ENCODE measurements around the gene KMT2C. TPM values are rescaled to one million over a fixed set of nuclear protein-coding genes. Genes with fewer than 3 reads are reported as not detected.

Gene KMT2C
- total RNA-seq, 2 donors from 2014 or later, result 70.0 to 110 TPM

DNA sequence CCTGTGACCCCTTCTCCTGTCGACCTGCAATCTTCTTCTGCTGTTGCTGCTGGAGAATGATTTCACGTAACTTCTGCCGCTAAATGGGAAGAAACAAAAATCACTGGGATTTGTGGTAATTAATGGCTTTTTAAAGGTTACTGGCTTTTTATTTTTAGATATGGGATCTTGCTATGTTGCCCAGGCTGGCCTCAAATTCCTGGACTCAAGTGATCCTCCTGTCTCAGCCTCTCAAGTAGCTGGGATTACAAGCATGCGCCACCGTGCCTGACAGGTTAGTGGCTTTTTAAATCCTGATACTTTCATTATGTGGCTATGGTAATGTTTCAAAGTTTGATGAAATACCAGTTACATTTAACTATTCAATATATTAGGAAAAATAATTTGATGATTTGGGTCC, 255.8 kb downstream of the KMT2C start:
- no peak overlapping the region for H3K27ac ChIP-seq
- H3K9me3 ChIP-seq, result no peaks in the 10 kb centered on the region
- ATAC-seq (ENCODE audit: insufficient number of reproducible peaks, low FRiP score, low read depth), result no peak
- H3K4me1 ChIP-seq (ENCODE audit: control insufficient read depth in 1 of 2, low read depth in 2 of 2), result no peaks in the 10 kb centered on the region
- no peak for DNase-seq (ENCODE audit: low spot score)
- no peaks in the 10 kb centered on the region for H3K27me3 ChIP-seq (replicated peaks; ENCODE audit: insufficient read depth)
- H3K4me3 ChIP-seq, result no peak overlapping the region
- peaks cover 53% of the 10 kb centered on the region for H3K36me3 ChIP-seq
- TF ChIP-seq CTCF (IDR thresholded peaks at IDR 0.05), result no peak

- no peaks in the 10 kb centered on the region for H3K27me3 ChIP-seq (replicated peaks; ENCODE audit: insufficient read depth)
- no peaks in the 10 kb centered on the region for H3K4me1 ChIP-seq (ENCODE audit: control insufficient read depth in 1 of 2, low read depth in 2 of 2)
- DNase-seq (ENCODE audit: low spot score), result no peak
- ATAC-seq (ENCODE audit: insufficient number of reproducible peaks, low FRiP score, low read depth), result no peak
- peaks cover 53% of the 10 kb centered on the region for H3K36me3 ChIP-seq
- no peaks in the 10 kb centered on the region for H3K9me3 ChIP-seq
- no peak overlapping the region for H3K27ac ChIP-seq
- no peak for TF ChIP-seq CTCF (IDR thresholded peaks at IDR 0.05)
- no peak overlapping the region for H3K4me3 ChIP-seq
These were observed 257.3 kb downstream of the KMT2C start for GRCh38 chr7:152178405-152179058.

GRCh38 chr7:152177681-152178404, 258.0 kb downstream of the KMT2C start:
- Histone ChIP-seq H3K27ac (no peak overlapping the region), H3K9me3 (no peaks in the 10 kb centered on the region), H3K36me3 (peaks cover 51% of the 10 kb centered on the region), H3K27me3 (replicated peaks; ENCODE audit: insufficient read depth) (no peaks in the 10 kb centered on the region), H3K4me3 (no peak overlapping the region), H3K4me1 (ENCODE audit: control insufficient read depth in 1 of 2, low read depth in 2 of 2) (no peaks in the 10 kb centered on the region)
- ATAC-seq (ENCODE audit: insufficient number of reproducible peaks, low FRiP score, low read depth) (no peak), DNase-seq (ENCODE audit: low spot score) (no peak)
- no peak for TF ChIP-seq CTCF (IDR thresholded peaks at IDR 0.05)

- no peak overlapping the region for H3K27ac ChIP-seq
- no peak overlapping the region for H3K4me3 ChIP-seq
- H3K4me1 ChIP-seq (ENCODE audit: control insufficient read depth in 1 of 2, low read depth in 2 of 2), result no peaks in the 10 kb centered on the region
- peaks cover 44% of the 10 kb centered on the region for H3K36me3 ChIP-seq
- TF ChIP-seq CTCF (IDR thresholded peaks at IDR 0.05), result no peak
- no peak for ATAC-seq (ENCODE audit: insufficient number of reproducible peaks, low FRiP score, low read depth)
- DNase-seq (ENCODE audit: low spot score), result no peak
- H3K9me3 ChIP-seq, result no peaks in the 10 kb centered on the region
- H3K27me3 ChIP-seq (replicated peaks; ENCODE audit: insufficient read depth), result no peaks in the 10 kb centered on the region
These were observed 259.0 kb downstream of the KMT2C start for GRCh38 chr7:152176797-152177196.

GRCh38 chr7:152173372-152174070, 262.3 kb downstream of the KMT2C start:
- no peak overlapping the region for H3K4me3 ChIP-seq
- ATAC-seq (ENCODE audit: insufficient number of reproducible peaks, low FRiP score, low read depth) (no peak), DNase-seq (ENCODE audit: low spot score) (no peak)
- H3K27me3 ChIP-seq (replicated peaks; ENCODE audit: insufficient read depth), result no peaks in the 10 kb centered on the region
- H3K27ac ChIP-seq, result no peak overlapping the region
- no peaks in the 10 kb centered on the region for H3K4me1 ChIP-seq (ENCODE audit: control insufficient read depth in 1 of 2, low read depth in 2 of 2)
- no peak for TF ChIP-seq CTCF (IDR thresholded peaks at IDR 0.05)
- H3K9me3 ChIP-seq, result no peaks in the 10 kb centered on the region
- peaks cover 32% of the 10 kb centered on the region for H3K36me3 ChIP-seq
